GM10266 (cell line): ENCODE results near the gene SAG.
"Not testable (repeated sequence)": the region's sequence is repeated elsewhere in the genome, so short reads cannot be mapped to it uniquely, and the experiment has no call there.

ENCODE experiments used
- DNase-seq: peaks from one replicate; pipeline ENCODE4 v3.0.0; 2012; ENCODE audit errors: extremely low spot score
- TF ChIP-seq, protein P1 (sequence below): IDR thresholded peaks from 2 replicates; pipeline ENCODE4 v1.5.1; 2012; ENCODE audit warnings: mild to moderate bottlenecking, low read depth; ENCODE audit not compliant: control insufficient read depth, insufficient read depth; ENCODE audit errors: missing control alignments

Gene SAG

DNA sequence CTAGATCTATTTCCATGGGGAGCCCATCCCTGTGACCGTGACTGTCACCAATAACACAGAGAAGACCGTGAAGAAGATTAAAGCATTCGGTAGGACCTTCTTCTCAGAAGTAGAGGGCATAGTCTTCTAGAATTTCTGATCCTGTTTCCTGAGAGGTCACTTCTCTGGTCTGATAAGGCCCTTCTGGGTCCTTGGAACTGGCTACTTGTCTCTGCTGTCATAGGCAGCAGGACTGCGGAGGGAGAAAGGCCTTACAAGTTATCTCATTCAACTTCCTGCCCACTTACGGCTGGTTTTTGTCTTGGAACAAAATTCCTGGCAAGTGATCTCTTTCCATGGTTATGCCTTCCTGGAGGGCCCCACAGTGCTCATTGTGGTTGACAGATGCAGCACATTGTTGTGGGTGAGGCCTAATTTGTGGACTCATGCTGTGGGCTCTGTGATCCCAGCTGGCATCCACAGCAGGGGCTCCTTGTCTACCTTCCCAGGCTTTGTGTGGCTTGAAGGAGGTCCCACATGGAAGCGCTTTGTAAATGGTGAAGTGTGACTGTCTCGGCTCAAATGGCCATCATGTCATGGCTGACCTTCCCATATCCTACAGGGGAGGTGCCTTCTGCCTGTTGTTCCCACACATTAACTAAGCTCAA is 22.0 kb downstream of the SAG start:
- TF ChIP-seq, protein P1, sequence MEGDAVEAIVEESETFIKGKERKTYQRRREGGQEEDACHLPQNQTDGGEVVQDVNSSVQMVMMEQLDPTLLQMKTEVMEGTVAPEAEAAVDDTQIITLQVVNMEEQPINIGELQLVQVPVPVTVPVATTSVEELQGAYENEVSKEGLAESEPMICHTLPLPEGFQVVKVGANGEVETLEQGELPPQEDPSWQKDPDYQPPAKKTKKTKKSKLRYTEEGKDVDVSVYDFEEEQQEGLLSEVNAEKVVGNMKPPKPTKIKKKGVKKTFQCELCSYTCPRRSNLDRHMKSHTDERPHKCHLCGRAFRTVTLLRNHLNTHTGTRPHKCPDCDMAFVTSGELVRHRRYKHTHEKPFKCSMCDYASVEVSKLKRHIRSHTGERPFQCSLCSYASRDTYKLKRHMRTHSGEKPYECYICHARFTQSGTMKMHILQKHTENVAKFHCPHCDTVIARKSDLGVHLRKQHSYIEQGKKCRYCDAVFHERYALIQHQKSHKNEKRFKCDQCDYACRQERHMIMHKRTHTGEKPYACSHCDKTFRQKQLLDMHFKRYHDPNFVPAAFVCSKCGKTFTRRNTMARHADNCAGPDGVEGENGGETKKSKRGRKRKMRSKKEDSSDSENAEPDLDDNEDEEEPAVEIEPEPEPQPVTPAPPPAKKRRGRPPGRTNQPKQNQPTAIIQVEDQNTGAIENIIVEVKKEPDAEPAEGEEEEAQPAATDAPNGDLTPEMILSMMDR: no peak
- no peak for DNase-seq

DNA sequence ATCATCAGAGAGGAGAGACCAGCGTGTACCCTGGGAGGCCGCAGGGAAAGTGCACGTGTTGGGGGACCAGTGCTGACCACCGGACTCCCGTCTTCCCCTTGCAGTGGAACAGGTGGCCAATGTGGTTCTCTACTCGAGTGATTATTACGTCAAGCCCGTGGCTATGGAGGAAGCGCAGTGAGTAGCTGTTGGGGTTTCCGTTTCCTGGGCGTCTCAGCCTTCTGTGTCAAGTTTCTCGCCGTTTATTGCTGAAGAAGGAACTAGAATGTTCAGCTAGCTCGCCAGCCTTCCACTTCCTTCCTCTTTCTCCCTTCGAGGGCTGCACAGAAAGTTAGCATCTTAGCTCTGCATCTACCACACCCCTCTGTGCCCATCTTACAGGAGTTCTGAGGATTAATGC is 23.9 kb downstream of the SAG start:
- DNase-seq: peak; percentile 58

DNA sequence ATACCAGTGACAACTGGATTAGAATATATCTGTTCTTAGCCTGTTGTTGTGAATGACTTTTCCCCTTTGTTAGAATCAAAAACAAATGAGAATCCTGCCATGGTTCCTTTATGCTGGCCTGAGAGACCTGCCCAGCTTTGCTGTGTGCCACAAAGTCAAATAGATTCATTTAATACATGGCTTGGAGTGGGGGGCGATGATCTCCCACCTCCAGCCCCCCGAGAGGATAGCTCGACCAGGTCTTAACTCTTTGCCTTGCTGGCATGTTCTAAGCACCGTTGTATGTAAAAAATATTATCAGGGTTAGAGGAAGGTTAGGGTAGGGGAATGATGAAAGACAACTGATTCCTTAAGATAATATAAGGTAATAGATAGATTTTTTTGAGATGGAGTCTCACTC is 24.5 kb downstream of the SAG start:
- DNase-seq: no peak
- TF ChIP-seq, protein P1: no peak

More for the DNA sequence above, 23.9 kb downstream of the SAG start:
- TF ChIP-seq, protein P1: no peak

DNA sequence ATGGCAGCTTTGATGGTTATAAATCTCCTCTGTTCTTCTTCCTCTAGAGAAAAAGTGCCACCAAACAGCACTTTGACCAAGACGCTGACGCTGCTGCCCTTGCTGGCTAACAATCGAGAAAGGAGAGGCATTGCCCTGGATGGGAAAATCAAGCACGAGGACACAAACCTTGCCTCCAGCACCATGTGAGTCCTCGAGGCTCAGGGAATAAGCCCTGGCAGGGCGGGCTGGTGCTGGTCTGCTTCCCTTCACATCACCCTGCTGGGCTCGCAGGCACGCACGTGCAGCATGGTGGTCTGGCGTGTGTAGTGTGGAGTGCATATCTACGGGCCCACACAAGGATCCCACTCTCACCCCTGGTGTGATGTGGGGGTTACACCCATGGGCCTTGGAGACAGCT is 27.3 kb downstream of the SAG start:
- TF ChIP-seq, protein P1: no peak
- DNase-seq: no peak

DNA sequence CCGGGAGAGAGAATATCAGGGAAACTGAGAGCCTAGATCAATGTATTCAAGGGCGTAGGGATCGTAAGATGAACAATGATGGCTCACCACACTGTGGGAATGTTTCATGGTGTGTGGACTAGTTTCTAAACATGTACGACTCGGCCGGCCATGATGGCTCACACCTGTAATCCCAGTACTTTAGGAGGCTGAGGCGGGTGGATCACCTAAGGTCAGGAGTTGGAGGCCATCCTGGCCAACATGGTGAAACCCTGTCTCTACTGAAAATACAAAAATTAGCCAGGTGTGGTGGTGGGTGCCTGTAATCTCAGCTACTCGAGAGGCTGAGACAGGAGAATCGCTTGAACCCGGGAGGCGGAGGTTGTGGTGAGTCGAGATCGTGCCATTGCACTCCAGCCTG is 28.5 kb downstream of the SAG start:
- DNase-seq: not testable (repeated sequence)

DNA sequence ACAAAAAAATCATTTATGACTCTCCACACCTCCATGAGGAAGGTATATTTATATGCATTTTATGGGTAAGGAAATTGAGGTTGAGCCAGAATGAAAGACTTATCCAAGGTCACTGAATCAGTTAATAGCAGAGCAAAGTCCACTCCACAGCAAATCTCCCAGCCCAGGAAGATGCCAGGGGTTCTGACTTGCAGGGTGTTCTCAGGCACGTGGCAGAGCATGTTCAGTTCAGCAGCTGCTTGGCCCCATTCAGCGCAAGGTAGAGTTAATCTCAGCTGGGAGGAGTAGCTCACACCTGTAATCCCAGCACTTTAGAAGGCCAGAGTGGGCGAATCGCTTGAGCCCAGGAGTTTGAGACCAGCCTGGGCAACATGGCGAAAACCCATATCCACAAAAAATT is 28.9 kb downstream of the SAG start:
- no peak for DNase-seq
- TF ChIP-seq, protein P1: no peak

DNA sequence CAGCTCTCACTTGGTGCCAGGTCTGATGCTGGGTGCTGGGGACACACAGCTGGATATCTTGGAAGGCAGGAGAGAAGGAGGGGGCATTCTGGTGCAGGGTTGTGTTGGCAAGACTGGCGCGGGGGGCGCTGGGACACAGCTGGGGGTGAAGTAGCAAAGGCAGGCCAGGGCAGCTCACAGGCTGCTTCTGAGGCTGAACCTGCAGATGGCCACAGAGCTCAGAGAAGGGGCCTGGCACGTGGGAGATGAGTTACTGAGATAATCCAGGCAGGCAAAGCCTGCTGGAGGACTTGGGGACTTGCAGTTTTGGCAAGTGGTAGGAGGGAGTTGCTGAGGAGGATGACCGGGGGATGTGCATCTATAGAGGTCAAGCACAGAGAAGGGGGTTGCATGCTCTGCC is 30.4 kb downstream of the SAG start:
- TF ChIP-seq, protein P1: no peak
- no peak for DNase-seq
